Hepatic stellate cell (primary cell): ENCODE results near the gene PHF21A.

Experiments used
- DNase-seq: peaks from one replicate; pipeline ENCODE4 v3.0.0; 2011; ENCODE audit warnings: low spot score

The PHF21A gene

DNA sequence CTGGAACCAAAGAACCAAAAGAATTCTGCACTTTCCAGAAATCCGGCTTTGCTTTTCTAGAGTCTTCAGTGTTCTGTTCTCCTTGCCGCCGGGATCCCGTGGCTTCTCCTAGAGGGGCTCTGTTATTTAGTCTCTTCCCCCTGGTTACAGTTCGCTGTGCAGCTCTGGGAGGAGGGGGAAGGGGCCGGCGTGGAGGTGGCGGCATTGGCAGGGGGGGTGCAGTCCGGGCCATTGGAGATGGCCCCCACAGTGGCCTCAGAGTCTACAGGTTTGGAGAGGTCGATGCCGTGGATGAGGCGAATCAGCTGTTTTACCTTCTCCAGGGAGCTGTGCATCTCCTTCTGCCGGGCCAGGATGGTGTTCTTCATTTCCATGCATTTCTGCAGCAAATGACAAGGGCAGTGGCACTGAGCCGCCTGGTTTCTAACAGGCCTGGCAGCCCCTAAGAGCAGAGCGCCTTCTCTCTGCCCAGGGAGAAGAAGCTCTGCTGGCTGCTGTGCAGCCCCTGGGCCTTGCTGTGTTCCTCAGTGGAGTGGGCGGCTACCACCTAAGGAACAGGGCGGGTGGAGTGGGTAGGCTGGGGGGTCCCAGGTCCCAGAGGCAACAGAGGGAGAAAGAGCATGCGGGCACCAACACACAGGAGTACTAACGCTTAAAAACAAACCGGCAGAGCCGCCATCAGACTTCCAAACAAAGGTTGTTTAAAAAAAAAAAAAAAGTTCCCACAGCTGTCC lies 187.2 kb downstream of the PHF21A start:
- no peak for DNase-seq

DNA sequence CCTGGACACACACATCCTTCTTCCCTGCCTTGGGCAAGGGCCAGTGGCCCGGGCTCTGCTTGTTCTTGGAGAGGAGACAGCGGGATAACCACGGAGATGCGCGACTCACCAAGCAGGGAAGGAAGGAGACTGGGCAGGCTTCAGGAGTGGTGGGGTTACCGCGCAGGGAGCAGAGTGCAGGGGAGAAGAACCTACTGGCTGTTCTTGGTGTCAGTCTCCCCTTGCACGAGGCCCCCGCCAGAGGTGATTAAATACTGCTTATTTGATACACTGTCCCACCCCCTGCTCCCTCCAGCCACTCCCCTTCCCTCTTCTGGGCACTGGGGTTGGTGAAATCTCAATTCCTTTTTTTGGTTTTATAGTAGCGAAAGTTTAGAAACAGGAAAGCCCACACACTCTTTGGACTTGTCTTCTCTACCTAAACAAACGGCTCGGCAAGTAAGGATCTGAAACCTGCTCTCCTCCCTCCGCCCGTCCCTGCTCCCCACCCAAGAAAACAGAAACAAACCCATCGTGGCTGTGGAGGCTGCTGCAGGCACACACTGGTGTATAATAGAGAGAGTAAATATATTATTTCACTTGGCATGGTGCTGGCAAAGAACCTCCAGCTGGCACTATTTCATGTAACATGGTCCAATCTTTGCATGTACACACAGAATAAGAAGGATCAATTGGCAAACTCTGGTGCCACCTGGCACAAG lies 188.0 kb downstream of the PHF21A start:
- DNase-seq, result no peak

DNA sequence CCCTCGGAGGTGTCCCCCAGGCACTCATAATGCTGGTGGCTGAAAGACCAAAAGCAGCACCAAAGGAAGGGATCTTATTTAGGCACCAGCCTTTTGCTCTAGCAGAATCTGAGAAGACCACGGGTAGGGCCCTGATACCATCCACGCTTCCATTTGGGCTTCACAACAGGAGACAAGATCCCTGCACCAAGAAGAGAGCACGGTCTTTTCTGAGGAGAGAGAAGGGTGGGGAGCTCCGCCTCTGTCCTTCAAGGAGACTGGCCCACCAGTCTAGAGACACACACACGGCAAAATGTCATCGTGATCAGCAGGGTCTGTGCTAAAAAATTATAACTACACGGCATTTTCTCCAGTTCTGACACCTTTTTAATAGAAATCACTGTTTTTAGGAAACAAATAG lies 189.0 kb downstream of the PHF21A start:
- no peak for DNase-seq

DNA sequence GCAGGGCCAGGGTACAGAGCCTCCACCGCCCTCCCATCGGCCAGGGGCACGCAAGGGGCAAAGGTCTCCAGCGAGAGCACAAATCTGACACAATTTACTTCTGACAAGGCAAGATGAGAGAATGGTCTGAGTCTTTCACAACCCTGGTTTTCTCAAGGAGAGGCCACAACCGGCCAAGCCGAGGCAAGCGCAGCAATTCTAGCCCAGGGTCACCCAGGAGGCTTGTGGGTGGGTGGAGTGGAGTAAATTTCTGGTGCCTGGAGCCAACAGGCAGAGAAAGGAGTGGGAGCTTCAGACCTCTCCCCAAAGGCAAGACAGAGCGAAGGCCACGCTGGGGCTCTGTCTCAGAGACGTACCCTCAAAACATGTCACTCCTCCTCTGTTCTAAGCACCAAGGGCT lies 189.5 kb downstream of the PHF21A start:
- no peak for DNase-seq

DNA sequence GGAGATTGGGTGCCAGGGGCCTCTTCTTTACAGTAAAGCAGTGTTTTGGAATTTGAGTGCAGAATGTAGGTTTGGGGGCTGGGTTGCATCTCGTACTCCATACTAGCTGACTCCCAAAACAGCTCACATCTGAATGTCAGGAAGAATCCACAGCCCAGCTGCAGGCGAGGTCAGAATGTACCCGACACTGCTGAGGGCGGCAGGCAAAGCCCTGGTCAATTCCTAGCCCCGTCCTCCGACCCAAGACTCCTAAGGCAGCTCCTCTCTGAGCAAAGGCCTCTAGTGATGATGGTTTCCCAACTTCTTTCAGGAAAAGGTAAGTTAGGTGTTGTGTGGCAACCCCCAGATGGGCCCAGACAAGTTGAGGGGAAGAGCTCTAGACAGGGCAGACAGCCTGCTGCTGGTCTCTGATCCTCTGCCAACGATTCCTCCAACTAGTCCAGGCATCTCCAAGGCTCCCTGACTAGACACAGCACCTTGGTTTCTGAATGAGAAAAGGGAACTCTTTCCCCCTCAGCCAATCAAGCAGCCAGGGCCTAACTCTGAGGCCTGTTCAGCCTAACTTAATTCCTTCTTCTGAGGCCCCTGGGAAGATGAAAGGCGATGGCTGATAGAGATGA lies 190.2 kb downstream of the PHF21A start:
- no peak for DNase-seq

DNA sequence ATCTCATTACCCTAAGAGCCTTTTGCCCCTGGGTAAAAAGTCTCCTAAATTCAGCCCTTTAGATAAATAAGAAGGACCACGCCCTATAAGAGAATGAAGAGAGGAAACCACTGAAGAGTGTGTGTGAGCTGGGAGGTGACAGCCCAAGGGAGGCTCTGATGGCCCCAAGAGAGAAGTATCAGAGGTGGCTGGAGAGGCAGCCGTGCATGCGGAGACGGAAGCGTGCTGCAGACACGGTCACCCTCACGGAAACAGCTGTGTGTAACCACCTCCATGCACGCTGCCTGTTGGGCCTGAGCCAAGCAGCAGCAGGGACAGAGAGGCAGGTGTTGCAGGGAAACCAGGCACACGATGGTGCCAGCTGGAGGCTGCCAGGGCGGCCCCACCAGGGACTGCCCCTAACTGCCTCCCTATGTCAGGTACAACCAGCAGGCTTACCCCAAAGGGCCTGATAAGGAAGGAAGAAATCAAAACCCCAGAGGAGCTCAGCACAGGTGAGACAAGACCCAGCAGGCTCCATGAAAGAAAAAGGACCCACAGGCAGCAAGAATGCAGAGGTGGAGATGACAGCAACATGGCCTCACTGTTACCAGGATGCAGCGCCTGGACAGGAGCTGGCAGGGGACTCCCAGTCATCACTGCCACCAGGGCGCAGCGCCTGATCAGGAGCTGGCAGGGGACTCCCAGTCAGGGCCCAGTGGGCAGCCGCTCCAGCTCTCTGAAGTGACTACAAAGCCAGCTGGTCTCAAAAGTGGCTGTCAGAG lies 191.0 kb downstream of the PHF21A start:
- no peak for DNase-seq

DNA sequence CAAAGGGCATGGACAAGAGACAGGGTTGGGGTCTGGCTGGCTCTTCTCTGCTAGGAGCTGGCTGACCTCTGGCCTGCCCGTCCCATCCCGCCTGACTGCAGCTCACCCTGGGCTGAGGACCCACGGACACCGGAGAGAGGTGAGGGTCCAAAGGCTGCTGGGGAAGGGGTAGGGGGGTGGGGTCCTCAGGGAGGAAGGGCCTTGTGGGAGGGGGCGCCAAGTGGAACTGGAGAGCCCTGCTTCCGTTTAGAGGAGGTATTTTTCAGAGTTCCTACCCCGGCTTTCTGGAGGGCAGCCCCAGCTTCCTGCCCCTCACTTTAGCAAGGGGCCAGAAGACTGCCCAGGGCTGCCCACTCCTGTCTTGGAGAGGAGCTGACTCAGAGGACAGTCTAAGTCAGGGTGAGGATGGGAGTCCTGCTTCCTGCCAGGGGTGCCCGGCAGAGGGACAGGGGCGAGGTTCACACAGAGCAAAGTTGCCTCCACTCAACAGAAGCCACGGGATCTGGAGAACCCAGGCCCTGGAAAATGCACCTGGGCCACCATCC lies 191.7 kb downstream of the PHF21A start:
- DNase-seq, result no peak

DNA sequence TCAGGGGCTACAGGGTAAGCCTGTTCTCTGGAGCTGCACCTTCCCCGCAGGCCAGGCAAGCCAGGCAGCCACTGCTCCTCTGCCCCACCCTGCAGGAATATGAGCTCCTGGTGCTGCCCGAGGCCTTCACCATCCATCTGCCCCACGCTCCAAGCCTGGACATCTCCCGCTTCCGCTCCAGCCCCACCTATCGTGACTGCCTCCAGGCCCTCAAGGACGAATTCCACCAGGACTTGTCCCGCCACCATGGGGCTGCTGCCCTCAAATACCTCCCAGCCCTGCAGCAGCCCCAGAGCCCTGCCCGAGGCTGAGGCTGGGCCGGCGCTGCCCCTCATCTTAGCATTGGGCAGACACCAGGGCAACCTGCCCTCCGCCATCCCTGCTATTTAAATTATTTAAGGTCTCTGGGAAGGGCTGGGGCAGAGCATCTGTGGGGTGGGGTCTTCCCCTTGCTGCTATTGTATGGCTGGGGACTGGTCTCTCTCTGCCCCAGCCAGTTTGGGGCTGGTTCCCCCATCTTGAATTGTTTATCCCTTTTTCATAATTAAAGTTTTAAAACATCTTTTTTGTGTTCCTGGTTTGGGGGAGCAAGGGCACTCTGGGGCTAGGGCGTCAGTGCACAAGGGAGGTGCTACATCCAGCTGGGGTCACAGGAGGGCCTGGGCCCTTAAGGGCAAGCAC lies 192.6 kb downstream of the PHF21A start:
- DNase-seq, result no peak

DNA sequence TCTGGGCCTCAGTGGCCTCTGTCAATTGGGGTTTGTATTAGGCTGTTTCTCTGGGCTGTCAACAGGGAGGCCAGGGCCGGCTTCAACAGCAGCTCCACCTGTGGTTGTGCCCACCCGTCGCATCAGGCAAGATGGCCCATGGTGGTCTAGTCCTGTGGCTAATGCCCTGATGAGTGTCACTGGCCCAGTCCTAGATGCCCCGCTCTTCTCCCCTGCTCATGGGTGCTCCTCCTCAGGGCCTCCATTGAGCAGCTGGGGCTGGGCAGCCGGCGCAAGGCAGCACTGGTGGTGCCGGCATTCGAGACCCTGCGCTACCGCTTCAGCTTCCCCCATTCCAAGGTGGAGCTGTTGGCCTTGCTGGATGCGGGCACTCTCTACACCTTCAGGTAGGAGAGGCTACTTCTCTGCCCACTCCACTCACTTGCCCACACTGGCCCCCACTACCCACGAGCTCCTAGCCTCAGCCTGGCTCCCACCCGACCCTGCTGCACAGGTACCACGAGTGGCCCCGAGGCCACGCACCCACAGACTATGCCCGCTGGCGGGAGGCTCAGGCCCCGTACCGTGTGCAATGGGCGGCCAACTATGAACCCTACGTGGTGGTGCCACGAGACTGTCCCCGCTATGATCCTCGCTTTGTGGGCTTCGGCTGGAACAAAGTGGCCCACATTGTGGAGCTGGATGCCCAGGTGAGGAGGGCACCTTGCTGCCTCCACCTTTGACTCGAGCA lies 193.4 kb downstream of the PHF21A start:
- no peak for DNase-seq

DNA sequence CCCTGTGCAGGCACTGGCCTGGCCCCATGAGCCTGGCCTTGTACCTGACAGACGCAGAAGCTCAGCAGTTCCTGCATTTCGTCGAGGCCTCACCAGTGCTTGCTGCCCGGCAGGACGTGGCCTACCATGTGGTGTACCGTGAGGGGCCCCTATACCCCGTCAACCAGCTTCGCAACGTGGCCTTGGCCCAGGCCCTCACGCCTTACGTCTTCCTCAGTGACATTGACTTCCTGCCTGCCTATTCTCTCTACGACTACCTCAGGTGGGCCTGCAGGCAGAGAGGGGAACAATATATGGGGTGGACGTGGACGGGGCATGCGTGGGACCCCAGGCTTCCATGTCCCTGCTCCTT lies 193.9 kb downstream of the PHF21A start:
- no peak for DNase-seq

DNA sequence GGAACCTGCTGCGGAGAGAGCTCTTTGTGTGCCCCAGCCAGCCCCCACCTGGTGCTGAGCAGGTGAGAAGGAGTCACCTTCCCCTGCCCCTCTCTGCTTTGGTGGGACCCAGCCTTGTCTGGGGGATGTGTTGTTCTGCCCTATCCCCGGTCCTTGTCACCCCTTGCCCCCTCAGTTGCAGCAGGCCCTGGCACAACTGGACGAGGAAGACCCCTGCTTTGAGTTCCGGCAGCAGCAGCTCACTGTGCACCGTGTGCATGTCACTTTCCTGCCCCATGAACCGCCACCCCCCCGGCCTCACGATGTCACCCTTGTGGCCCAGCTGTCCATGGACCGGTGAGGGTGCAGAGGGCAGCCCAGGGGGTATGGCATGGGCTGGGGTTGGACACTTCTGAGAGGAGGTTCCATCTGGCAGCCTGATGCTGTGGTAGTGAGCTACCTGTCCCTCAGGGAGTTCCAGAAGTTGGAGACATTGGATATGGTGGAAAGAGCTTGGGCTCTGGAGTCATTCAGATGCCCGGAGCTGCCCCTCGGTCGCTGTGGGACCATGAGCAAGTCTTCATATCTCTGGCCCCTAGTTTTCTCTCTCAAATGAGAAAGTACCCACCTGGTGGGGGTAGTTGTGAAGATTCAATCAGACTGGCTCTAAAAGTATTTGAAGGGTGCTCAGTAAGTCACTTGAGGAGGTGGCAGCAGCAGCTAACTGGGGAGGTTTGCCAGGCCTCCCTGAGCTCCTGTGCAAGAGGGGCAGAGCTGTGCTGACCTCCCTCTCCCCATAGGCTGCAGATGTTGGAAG lies 194.5 kb downstream of the PHF21A start:
- no peak for DNase-seq

DNA sequence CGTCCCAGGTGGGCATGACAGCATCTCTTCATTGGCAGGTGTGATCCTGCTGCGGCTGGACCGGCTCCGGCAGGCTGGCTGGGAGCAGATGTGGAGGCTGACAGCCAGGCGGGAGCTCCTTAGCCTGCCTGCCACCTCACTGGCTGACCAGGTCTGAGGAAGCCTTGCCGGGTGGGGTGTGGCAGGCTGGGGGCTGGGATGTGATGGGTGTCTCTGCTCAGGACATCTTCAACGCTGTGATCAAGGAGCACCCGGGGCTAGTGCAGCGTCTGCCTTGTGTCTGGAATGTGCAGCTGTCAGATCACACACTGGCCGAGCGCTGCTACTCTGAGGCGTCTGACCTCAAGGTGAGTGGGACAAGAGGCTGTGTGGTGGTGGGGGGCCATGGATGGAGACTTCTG lies 195.3 kb downstream of the PHF21A start:
- DNase-seq, result no peak

DNA sequence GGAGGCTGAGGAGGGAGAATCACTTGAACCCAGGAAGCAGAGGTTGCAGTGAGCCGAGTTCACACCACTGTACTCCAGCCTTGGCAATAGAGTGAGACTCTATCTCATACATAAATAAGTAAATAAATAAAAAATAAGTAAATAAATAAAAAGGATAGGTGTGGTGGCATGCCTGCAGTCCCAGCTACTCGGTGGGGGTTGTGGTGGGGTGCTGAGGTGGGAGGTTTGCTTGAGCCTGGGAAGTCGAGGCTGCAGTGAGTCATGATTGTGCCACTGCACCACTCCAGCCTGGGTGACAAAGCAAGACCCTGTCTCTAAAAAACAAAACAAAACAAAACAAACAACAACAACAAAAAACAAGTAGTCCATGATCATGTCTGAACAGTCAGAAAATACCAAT lies 195.7 kb downstream of the PHF21A start:
- no peak for DNase-seq

DNA sequence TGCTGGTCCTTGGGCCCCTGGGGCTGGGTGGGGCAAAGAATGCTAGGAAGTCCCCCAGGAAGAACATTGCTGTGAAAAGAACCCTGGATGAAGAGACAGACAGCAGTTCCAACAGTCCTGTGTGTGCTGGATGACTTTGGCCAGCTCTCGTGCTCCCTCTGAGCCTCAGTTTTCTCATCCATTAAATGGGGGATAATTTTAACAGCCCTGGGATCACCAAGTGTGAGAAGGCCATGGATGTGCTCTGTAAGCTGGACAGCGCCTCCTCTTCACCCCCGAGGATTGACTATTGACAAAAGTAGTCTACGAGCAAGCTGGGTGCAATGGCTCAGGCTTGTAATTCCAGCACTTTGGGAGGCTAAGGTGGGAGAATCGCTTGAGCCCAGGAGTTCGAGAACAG lies 196.3 kb downstream of the PHF21A start:
- DNase-seq, result no peak

DNA sequence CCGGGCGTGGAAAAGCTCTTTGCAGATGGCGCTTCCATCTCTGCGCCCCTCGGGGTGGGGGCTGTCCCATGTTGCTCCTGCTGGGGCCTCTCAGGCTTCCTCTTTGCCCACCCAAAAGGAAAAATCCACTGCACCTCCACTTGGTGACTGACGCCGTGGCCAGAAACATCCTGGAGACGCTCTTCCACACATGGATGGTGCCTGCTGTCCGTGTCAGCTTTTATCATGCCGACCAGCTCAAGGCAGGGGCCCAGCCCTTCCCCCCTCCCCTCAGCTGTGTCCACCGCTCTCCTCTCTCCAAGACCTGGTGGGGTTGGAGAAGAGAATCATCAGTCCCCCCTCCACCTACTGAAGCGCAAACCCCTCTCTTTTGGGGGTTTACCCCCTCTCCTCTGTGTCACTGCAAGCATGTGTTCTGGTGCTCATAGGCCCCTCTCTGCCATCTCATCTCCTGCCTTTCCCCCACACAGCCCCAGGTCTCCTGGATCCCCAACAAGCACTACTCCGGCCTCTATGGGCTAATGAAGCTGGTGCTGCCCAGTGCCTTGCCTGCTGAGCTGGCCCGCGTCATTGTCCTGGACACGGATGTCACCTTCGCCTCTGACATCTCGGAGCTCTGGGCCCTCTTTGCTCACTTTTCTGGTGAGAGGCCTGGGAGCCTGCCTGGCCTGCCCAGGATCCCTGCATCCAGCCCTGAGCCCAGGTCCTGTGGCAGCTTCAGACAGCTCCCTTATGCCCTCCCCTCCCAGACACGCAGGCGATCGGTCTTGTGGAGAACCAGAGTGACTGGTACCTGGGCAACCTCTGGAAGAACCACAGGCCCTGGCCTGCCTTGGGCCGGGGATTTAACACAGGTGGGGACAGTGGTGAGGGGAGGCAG lies 197.0 kb downstream of the PHF21A start:
- no peak for DNase-seq

DNA sequence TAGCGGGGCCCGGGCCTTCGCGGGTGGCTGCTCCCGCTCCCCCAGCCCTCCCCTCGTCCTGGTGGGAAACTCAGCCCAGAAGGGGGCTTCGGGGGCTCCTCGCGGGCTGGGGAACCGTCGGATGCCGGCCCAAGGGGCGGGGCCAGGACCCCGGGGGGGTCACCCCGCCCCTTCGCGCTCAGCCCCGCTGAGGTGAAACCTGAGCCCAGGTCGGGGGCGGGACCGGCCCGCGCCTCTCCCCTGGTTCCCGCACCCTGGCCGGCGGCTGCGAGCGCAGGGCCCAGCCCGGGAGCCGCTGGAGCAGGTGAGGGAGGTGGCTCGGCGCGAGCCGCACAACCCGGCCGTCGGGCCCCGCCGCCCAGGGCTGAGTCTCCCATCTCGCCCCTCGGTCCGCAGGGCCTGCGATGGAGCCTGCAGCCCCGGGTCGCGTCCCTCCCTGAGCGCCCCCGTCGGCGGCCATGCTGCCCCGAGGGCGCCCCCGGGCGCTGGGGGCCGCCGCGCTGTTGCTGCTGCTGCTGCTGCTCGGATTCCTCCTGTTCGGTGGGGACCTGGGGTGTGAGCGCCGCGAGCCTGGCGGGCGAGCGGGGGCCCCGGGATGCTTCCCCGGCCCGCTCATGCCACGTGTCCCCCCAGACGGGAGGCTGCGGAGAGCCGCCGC lies 198.7 kb downstream of the PHF21A start, which contains the start of gene LARGE2:
Gene LARGE2, plus strand, starts transcription at position 232 of the 658 bp plus-strand sequence. Its CDS starts 227 bp downstream, at position 459.
- DNase-seq, result no peak

DNA sequence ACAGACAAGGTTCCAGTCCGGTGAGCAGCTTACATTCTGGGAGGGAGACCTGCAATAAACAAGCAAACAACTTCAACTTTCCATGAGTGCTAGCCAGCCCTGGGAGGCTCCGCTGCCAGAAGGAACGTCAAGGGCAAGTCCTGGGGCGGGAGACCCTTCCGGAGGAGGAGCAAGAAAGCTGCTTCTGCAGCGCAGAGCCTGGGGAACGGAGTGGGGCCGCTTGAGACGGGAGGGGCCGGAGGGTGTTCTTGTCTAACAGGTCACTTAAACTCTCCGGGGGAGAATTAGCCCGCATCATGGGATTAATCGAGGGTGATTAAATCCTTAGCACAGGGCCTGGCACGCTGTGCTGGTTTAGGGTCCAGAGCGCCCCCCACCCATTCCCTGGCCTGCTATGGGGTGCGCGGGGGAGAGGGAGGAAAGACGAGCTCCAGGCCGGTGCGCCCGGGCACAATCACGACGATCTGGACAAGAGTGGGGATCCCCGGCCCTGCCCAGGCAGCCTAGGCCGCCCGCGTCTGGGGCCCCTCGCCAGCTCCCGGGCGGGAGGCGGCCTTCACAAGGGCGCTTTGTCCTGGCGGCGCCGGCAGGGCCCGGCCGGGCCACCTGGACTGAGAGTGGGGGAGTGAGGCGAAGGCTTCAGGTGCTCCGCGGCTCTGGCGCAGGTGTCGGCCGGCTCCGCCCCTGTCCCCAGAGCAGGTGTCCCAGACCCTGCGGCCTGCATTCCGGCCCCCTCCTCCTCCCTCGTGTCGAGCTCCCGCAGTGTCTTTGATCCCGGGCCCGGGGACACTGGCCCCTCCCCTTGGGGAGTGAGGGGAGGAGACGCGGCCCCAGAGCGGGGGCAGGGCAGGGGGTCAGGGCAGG lies 199.5 kb downstream of the PHF21A start:
- DNase-seq, result no peak
